HL-60 (cell line): Measurements from ENCODE around the gene UGGT2.

Experiments used
- GABPA ChIP-seq: IDR thresholded peaks from 2 replicates; pipeline ENCODE4 v1.6.1; 2012; ENCODE audit warnings: low read depth
- POLR2AphosphoS5 ChIP-seq: IDR thresholded peaks from 2 replicates; pipeline ENCODE4 v1.6.1; 2012; ENCODE audit warnings: low read depth
- TF ChIP-seq, protein P1 (sequence below): IDR thresholded peaks from one replicate; pipeline ENCODE4 v1.5.1; 2011; ENCODE audit warnings: low read length, control low read depth, inconsistent platforms; ENCODE audit not compliant: insufficient read depth
- TF ChIP-seq, protein P2 (sequence below): IDR thresholded peaks from 2 replicates; pipeline ENCODE4 v1.6.1; 2012; ENCODE audit warnings: low read depth; ENCODE audit not compliant: insufficient replicate concordance

- TF ChIP-seq, protein P1, sequence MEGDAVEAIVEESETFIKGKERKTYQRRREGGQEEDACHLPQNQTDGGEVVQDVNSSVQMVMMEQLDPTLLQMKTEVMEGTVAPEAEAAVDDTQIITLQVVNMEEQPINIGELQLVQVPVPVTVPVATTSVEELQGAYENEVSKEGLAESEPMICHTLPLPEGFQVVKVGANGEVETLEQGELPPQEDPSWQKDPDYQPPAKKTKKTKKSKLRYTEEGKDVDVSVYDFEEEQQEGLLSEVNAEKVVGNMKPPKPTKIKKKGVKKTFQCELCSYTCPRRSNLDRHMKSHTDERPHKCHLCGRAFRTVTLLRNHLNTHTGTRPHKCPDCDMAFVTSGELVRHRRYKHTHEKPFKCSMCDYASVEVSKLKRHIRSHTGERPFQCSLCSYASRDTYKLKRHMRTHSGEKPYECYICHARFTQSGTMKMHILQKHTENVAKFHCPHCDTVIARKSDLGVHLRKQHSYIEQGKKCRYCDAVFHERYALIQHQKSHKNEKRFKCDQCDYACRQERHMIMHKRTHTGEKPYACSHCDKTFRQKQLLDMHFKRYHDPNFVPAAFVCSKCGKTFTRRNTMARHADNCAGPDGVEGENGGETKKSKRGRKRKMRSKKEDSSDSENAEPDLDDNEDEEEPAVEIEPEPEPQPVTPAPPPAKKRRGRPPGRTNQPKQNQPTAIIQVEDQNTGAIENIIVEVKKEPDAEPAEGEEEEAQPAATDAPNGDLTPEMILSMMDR: no peak
- TF ChIP-seq POLR2AphosphoS5 (peak; percentile 30; the same call in 1 of the 2 replicates), GABPA (no peak)
- TF ChIP-seq, protein P2, sequence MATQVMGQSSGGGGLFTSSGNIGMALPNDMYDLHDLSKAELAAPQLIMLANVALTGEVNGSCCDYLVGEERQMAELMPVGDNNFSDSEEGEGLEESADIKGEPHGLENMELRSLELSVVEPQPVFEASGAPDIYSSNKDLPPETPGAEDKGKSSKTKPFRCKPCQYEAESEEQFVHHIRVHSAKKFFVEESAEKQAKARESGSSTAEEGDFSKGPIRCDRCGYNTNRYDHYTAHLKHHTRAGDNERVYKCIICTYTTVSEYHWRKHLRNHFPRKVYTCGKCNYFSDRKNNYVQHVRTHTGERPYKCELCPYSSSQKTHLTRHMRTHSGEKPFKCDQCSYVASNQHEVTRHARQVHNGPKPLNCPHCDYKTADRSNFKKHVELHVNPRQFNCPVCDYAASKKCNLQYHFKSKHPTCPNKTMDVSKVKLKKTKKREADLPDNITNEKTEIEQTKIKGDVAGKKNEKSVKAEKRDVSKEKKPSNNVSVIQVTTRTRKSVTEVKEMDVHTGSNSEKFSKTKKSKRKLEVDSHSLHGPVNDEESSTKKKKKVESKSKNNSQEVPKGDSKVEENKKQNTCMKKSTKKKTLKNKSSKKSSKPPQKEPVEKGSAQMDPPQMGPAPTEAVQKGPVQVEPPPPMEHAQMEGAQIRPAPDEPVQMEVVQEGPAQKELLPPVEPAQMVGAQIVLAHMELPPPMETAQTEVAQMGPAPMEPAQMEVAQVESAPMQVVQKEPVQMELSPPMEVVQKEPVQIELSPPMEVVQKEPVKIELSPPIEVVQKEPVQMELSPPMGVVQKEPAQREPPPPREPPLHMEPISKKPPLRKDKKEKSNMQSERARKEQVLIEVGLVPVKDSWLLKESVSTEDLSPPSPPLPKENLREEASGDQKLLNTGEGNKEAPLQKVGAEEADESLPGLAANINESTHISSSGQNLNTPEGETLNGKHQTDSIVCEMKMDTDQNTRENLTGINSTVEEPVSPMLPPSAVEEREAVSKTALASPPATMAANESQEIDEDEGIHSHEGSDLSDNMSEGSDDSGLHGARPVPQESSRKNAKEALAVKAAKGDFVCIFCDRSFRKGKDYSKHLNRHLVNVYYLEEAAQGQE: no peak
Measured at GRCh38 chr13:95924389-95924994, 128.7 kb downstream of the UGGT2 start.
